Brain pericyte (primary cell): ENCODE data around the gene LRRC10B.

Experiments
- DNase-seq: peaks from one replicate; pipeline ENCODE4 v3.0.0-alpha.2; 2012; ENCODE audit warnings: low read depth, low spot score

LRRC10B gene

DNA sequence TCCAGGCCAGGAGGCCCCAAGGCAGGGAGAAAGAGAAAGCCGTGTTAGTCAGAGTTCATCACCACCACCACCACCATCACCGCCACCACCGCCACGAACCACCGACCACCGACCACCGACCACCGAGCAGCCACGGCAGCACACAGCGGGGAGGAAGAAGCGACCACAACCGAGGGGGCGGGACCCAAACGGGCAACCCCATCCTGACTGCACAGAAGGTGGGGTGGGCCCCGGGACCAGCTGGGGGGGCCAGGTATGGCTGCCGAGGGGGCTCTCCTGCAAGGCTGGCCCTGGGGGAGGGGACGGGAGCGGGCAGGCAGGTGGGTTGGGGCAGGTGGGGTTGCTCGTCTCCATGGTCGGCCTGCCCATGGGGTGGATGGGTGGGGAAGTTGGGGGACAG lies 38.1 kb downstream of the LRRC10B start:
- DNase-seq: no peak

DNA sequence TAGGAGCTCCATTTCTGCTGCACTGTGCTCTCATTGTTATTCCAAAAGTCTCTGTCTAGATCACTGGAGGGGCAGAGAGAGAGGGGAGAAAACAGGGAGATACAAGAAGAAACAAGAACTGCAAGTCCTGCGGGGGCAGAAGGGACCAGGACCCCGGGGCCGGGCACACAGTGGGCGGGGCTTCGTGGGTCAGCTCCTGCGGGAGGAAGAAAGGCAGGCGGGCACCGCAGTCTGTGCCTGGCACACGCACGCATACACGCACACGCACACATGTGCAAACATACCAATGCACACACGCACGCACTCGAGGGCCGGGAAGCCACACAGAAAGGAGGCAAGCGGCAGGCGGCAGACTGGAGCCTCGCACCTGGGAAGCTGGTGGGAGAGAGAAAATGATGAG lies 38.7 kb downstream of the LRRC10B start:
- no peak for DNase-seq

DNA sequence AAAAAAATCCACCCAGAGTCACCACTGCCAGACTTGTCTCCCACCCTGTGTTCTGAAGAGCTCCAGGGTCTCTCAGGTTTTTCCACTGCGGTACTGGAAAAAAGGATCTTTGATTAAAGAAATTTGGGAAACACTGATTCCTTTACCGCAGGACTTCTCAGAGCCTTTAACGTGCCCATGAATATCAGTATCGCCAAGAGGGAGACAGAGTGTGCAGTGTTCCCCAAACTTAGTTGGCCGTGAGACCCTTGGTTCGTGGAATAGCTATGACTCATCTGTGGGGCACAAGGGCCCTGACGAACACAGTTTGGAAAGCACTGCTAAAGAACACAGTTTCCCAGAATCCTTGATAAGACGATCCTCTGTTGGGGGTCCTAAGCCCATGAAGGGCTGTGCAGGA lies 40.6 kb downstream of the LRRC10B start:
- no peak for DNase-seq

DNA sequence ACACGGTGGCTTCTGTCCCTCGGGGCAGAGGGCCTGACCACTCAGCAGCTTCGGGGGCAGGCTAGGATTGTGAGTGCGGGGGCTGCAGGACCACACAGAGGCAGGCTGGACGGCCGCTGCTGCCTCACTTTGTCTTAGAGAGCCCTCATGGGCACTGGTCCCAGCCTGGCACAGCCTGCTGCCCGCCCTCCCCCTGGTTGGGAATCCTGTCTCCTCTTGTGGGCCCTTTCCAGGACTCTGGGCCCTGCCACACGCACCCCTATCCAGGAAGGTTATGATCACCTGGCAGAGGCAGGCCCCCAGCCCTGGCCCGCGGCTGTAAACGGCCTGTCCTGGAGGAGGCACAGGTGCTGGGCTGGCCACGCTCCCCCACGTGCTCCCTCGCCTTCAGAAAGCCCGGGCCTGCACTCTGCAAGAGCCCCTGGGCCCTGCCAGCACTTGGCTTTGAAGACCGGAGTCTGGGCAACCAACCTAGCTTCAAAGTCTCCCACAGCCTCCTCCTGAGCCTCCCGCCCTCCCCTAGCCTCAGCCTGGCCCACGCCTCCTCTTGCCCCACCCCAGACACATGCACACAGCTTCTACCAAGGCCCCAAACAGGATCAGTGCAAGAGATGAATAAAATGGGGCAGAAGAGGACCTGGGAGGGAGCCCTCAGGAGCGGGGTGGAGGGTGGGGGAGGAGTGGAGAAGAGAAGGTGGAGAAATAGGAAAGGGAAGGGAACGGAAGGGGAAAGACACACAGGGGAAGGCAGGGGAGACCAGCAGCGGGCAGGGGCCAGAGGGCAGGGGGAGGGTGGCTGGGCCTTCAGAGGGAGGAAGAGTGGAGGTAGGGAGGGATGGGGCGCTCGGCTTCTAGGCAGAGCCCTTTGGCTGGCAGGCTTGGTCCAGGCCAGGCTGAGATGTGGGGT lies 41.4 kb downstream of the LRRC10B start:
- no peak for DNase-seq

DNA sequence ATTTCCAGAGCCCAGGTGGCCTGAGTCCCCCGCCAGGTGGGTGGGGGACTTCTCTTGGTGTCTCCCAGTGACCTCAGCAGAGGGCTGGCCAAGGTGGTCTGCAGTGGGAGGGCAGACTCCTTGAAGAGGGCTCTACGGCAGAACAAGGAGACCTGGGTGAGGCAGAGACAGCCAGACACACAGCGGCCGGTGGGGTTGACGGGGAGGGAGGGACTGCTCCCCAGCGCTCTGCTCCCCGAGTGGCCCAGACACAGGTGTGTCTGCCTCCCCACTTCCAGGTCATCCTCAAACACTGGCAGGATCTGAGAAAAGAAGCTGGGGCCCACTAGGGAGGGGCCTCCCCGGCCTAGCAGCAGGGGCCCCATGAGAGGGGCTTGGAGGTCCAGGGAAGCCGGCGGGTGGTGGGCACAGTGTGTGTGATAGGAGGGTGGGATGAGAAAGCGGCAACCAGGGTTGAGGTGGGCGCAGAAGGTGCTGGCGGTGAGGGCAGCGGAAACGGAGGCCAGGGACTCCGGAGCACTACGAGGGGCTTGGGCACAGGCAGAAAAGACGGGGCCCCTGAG lies 42.2 kb downstream of the LRRC10B start:
- no peak for DNase-seq

DNA sequence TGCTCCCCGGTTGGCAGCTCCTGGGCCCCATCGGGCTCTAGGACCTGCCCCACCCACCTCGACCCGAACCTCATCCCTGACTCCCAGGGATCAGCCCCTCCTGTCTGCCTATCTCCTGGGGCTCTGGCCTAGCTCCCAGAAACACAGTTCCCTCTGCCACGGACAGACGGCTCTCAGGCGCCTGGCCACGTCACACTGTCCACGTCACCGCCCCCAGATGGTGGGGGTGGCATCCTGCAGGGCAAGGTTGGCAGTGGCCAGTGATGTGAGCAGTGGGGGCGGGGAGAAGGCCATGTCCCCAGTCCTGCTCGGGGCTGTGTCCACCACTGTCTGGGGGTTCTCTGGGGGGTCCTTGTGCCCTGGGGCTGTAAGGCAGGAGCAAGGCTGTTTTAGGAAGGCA lies 43.1 kb downstream of the LRRC10B start:
- no peak for DNase-seq

DNA sequence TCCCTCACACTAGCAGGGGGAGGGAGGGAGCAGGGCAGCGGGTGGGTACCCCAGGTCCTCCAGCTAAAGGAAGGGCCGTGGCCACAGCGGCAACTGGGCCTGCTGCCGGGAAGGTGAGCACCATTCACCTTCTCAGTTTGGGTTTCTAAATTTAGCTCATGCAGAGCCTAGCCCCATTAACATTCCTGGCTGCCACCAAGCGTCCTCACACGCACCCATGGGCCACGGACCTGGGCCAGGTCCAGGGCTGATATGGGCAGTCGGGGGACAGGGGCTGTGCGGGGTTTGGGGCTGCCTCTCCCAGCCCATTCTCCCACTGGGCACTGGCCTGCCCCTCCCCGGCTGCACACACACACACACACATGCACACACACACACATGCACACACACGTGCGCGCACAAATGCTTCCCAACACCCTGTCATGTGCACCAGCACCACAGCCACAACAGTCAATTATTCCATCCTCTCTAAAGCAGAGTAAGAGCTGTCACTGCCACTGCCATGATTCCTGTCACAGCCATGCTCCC lies 43.6 kb downstream of the LRRC10B start:
- DNase-seq: no peak

DNA sequence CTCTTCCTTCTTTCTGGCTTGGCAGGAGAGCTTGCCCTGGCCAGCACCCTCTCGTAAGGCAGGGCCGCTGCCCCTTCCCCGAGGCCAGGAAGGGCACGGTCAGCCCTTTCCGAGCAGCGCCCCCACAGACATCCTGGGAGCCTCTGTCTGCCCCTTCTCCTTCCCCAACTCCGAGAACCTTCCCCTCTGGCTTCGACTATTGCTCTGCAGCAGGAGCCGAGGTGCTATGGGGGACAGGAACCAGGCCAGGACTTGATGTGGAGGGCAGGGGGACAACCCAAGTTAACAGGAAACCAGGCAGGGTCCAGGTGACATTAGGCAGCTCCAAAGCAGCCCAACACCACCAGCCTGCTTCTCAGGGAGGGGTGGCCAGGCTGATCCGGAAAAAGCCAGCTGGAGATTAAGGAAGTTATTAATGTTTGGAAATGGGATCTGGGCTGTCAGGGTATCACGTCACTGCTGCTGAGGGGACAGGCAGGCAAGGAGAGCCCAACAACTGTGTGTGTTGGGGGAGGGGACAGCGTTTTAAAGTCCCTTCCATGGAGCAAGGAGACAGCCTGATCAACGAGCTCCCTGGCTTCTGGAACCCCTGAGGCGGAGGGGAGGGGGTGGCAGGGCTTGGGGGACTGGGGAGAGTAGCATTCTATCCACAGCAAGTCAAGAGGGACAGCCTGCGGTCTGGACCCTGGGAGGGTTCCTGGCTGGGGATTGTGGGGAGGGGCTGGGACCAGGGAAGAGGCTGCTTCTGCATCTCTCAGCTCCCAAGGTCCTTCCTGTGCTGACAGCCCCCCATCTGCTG lies 45.0 kb downstream of the LRRC10B start:
- DNase-seq: no peak

DNA sequence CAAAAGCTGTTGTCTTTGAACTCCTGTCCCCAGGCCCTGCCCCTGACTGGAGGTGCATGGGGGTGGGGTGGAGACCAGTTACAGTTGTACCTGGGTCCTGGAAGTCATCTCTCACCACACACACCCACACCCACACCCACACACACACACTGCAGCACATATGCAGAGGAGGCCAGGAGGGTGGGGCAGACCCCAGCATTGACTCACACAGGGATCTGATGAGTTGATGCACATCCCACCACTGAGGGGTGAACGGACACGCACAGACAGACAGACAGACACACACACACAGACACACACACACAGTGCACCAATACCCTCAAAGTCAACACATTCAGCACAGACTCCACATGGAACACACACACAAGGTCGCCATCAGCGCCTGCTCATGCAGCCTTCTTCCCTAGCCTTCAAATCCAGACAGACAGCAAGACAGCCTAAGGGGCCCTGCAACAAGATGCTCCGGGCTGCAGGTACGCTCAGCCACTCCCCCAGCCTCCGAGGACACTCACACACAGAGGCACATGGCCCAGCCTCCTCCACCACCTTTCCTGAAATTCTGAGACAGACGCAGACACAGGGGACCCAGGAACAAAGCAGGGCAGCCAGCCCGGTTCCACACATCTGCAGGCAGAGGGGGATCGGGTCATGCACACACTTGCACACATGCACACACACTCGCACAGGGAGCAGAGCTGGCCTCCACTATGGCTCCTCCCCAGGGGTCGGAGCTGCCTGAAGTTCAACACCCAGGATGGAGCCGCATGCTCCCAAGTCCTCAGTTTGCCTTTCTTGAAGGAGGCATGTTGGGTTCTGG lies 45.8 kb downstream of the LRRC10B start:
- no peak for DNase-seq

DNA sequence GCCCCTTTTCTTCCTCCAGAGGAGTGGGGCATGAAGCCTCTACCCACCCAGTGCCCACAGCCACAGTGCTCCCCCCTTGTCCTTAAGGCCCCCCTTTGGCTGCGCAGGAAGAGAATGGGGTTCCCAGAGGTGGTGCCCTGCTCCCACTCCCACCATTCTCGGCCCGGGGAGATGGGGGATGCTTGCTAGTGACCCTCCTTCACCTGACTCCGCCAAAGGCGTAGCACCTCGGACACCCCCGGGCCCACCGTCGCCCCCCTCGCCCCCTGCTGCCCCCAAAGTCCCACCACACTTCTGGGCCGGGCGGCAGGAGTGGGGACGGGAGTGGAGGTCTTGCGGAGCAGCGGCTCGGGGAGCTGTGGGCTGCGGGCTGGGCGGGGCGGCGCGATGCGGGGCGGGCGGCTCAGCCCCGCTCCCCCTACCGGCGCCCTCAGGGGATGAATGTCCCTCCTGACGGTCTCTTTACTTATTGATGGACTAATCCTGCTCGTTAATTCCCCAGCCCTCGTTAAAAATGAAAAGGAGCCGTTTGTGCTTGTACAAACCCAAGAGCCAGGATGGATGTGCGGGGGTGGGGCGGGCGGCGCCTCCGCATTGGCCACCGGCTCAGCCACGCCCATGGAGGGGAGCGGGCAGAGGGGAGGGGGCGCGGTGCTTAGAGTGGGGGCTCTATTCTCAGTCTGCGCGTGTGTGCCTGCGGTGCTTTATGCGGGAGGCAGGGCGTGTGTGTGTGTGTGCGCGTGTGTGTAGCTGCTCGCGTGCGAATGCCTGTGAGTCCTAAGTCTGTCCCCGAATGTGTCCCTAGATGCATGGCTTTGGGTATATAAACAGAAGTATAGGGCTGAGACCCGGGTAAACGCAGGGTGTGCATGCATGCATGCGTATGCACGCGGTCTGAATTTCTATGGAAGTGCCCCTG lies 46.8 kb downstream of the LRRC10B start:
- DNase-seq: no peak

DNA sequence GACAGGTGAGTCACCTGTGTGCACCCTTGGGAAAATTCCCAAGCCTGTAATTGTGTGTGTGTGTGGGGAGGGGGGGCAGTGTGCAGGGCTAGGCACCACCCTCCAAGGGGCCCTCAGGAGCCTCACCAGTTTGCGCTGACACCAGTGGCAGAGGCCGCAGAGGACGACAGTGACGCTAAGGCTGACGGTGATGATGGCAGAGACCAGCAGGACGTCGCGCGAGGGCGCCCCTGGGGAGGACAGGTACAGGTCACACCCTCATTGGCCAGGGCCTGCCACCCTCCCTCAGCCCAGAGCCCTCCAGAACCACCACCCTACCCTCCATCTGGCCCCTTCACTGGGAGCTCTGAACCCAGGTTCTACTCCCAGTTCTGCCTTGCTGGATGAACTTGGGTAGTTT lies 47.4 kb downstream of the LRRC10B start:
- DNase-seq: no peak

DNA sequence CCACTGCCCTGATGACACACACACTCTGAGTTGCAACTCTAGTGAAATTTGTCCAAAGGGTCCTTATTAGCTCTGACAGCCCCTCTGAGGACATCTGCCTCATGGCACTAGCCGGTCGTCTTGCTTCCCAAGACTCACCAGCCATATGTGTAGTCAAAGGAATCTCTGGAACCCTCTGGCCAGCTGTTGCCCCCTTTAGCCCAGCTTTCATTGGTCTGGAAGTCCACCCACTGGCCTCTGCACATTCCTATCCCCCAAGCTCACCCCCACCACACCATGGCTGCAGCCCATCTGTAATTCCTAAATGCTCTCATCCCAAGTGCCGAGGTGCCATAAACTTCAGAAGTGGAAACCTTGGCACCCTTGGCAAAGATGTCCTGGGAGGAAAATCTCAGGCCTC lies 48.1 kb downstream of the LRRC10B start:
- DNase-seq: no peak
